HepG2 (cell line): Measurements from ENCODE around the gene MBD3L5. TPM values are rescaled to one million over a fixed set of nuclear protein-coding genes. Genes with fewer than 3 reads are reported as not detected.

Source experiments
- DNMT1 ChIP-seq: sonication (generic); formaldehyde crosslinking; IDR thresholded peaks from 2 replicates; pipeline ENCODE4 v1.5.1; 2020; ENCODE audit warnings: mild to moderate bottlenecking, missing genetic modification reagents
- HMGA1 ChIP-seq: sonication (generic); formaldehyde crosslinking; conservative IDR thresholded peaks from 2 replicates; pipeline ENCODE4 v1.4.0; 2020; ENCODE audit warnings: missing genetic modification reagents
- KIAA2018 ChIP-seq: sonication (generic); formaldehyde crosslinking; IDR thresholded peaks from 2 replicates; pipeline ENCODE4 v1.5.0; 2020; ENCODE audit warnings: mild to moderate bottlenecking, missing genetic modification reagents, borderline replicate concordance
- PAWR ChIP-seq: sonication (generic); formaldehyde crosslinking; IDR thresholded peaks from 2 replicates; pipeline ENCODE4 v1.4.0; 2020; ENCODE audit warnings: missing genetic modification reagents, mild to moderate bottlenecking, borderline replicate concordance
- RCOR2 ChIP-seq: IDR thresholded peaks from 2 replicates; pipeline ENCODE4 v1.6.1; 2016; ENCODE audit warnings: missing biosample characterization, missing genetic modification reagents
- SMAD1 ChIP-seq: sonication (generic); formaldehyde crosslinking; IDR thresholded peaks from 2 replicates; pipeline ENCODE4 v1.4.0; 2020; ENCODE audit warnings: missing genetic modification reagents, low read depth, mild to moderate bottlenecking, borderline replicate concordance
- TCF7L2 ChIP-seq: IDR thresholded peaks from 2 replicates; pipeline ENCODE4 v1.6.1; 2011; ENCODE audit warnings: mild to moderate bottlenecking, low read depth, low read length, moderate library complexity
- ZBTB37 ChIP-seq: sonication (generic); formaldehyde crosslinking; IDR thresholded peaks from 2 replicates; pipeline ENCODE4 v1.4.0; 2020; ENCODE audit warnings: mild to moderate bottlenecking, missing genetic modification reagents
- ZBTB43 ChIP-seq: sonication (generic); formaldehyde crosslinking; conservative IDR thresholded peaks from 2 replicates; pipeline ENCODE4 v1.4.0; 2020; ENCODE audit warnings: missing genetic modification reagents
- ZBTB49 ChIP-seq: sonication (generic); formaldehyde crosslinking; IDR thresholded peaks from 2 replicates; pipeline ENCODE4 v1.4.0; 2020; ENCODE audit warnings: missing genetic modification reagents, borderline replicate concordance
- ZNF780A ChIP-seq: sonication (generic); formaldehyde crosslinking; IDR thresholded peaks from 2 replicates; pipeline ENCODE4 v1.8.0; 2022; ENCODE audit warnings: mild to moderate bottlenecking, missing genetic modification reagents, moderate library complexity
- polyA plus RNA-seq, 8 experiments: library from polyadenylated mRNA; depleted of rRNA in 3 of 8; stranded (reverse) in 7 of 8; unstranded in 1 of 8; fragments of >200 nt; fragmentation: Illumina TruSeq in 4 of 8; extraction: Trizol in 4 of 8; gene quantifications; 2 replicates each; pipeline versions ENCODE4 v1.2.1 to v1.2.3, GENCODE V29; 2011 to 2016; ENCODE audit warnings: low read depth in 4 of 8, missing spikeins in 1 of 8, mixed read lengths in 1 of 8; ENCODE audit not compliant: insufficient read depth in 1 of 8
- total RNA-seq, 5 experiments: library from RNA; depleted of rRNA; stranded (reverse); fragments of >200 nt; fragmentation: Illumina TruSeq; extraction: Trizol; gene quantifications; 2 replicates each; pipeline ENCODE4 v1.2.3, GENCODE V29; 2016; ENCODE audit warnings: low read depth in 1 of 5

MBD3L5 gene
- total and polyA plus RNA-seq, 2 of the 13 experiments (the other 11 are each of a cell fraction or from before 2014, with no cell fraction given): not detected

GRCh38 chr19:7069042-7069903, 38.9 kb downstream of the MBD3L5 start, which contains the start of gene ZNF557 (continued):
- TF ChIP-seq ZBTB49 (CRISPR knock-in tag): no peak
- TF ChIP-seq SMAD1: peak; percentile 66; the same call in 1 of the 2 replicates
- peak; percentile 50; the same call in 1 of the 2 replicates for TF ChIP-seq ZBTB43
- 0 out of 2 replicates have a peak, but pooled peaks have one; percentile 64 for TF ChIP-seq KIAA2018 (CRISPR knock-in tag)
- TF ChIP-seq ZNF780A (CRISPR knock-in tag): no peak
- no peak for TF ChIP-seq ZBTB37 (CRISPR knock-in tag)
- TF ChIP-seq TCF7L2: no peak
- TF ChIP-seq DNMT1 (CRISPR knock-in tag): no peak
- TF ChIP-seq PAWR (CRISPR knock-in tag): no peak
- no peak for TF ChIP-seq HMGA1 (CRISPR knock-in tag)
- no peak for TF ChIP-seq RCOR2 (CRISPR knock-in tag)
